Myometrial cell (primary cell): ENCODE results near the gene PATE3. TPM values are rescaled to one million over a fixed set of nuclear protein-coding genes. Genes with fewer than 3 reads are reported as not detected.

Experiments used
- total RNA-seq: library from RNA; depleted of rRNA; stranded (reverse); fragments of >200 nt; gene quantifications from 2 replicates; pipeline ENCODE4 v1.2.3, GENCODE V29; 2015

PATE3 gene, protein sequence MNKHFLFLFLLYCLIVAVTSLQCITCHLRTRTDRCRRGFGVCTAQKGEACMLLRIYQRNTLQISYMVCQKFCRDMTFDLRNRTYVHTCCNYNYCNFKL
- total RNA-seq = not detected in 2 replicates

DNA sequence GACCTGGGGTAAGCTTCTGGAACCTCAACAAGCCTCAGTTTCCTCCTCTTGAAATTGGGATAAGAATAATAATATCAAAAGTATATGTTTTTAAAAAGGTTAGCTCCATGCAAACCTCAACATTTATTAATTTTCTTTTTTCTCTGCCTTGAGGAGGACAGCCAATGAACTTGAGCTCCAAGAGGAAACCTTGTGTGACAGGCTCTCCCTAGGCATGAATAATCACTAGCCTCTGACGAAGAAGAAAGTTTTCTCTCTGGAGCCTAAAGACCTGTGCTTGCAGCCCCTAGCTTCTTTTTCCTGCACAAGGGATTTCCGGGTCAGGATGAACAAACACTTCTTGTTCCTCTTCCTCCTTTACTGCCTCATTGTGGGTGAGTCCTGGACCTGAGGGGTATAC lies at the start of gene PATE3:
TSS of gene PATE3 (plus strand) at position 301 of the 400 bp plus-strand sequence. CDS start at position 326, 25 bp downstream.

DNA sequence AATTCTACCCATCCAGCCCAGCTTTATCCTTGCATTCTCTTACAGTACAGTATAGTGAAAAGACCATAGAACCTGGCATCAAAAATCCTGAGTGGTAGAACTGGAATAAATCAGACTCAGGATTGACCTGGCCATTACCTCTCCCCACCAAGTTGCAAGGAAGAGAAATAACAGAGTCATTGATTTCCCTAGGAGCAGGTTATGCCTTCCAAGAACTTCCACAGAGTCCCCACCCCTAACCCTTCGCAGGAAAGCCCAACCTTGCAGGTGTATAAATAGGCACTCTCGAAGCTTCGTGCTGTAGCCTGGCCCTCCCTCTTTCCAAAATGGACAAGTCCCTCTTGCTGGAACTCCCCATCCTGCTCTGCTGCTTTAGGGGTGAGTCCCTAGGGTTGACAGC lies 41.9 kb upstream of the PATE3 start, which contains the start of gene PATE1:
TSS of gene PATE1 (plus strand) at position 301 of the 400 bp plus-strand sequence. CDS start at position 327, 26 bp downstream.

DNA sequence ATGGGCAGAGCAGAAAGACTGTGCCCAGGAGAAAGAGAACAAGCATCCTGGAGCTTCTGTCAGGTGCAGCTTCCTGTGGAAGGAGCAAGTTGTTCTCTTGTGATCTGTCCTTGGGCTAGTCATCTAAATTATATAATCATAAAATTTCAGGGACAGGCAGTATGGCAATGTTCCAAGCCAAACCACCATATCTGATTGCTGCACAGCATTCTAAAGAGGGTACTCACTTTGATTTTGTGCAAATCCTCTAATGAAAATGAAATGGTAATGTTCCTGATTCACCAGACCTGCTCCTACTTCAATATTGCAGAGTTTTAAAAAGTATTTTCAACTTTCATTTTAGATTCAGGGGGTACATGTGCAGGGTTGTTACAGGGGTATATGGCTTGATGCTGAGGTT lies 9.2 kb upstream of the PATE3 start, which contains the start of gene PATE2:
TSS of gene PATE2 (minus strand) at position 101 of the 400 bp plus-strand sequence. CDS start at position 46, 55 bp downstream.

DNA sequence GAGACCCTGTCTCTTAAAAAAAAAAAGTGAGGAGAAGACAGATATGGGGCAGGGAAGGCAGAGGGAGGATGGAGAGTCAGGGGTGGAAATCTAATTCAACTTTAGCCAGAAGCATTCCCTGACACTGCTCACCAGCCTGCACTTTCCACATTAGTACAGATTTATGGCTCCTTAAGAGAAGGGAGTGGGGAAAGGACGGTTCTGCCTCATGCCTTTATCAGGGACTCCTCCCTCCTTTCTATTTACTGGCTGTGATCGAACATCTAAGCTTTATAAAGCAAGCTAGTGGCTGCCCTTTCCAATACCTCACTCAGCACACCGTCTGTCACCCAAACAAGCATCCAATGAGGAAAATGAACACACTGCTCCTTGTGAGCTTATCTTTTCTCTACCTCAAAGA lies 45.1 kb downstream of the PATE3 start, which contains the start of gene PATE4:
TSS of gene PATE4 (plus strand) at position 301 of the 400 bp plus-strand sequence. CDS start at position 345, 44 bp downstream.

Other genes starting within 250 kb of the PATE3 start
- 103 and 121 TPM in 2 replicates for gene EI24, start 218.7 kb upstream of the PATE3 start, total RNA-seq
- gene STT3A, start 195.3 kb upstream of the PATE3 start, total RNA-seq = 229 and 270 TPM in 2 replicates
- gene CHEK1, start 163.0 kb upstream of the PATE3 start, total RNA-seq = 25.7 and 38.6 TPM in 2 replicates
- gene ACRV1, start 107.3 kb upstream of the PATE3 start, total RNA-seq = not detected in 2 replicates
- not detected in 2 replicates for gene PATE1, start 41.8 kb upstream of the PATE3 start, total RNA-seq
- gene PATE2, start 9.3 kb upstream of the PATE3 start, total RNA-seq = not detected in 2 replicates
- not detected in 2 replicates for gene PATE4, start 45.2 kb downstream of the PATE3 start, total RNA-seq
- 6.6 and 8.1 TPM in 2 replicates for gene HYLS1, start 99.5 kb downstream of the PATE3 start, total RNA-seq
- gene PUS3, start 115.1 kb downstream of the PATE3 start, total RNA-seq = 7.8 and 17.9 TPM in 2 replicates
- gene DDX25, start 116.4 kb downstream of the PATE3 start, total RNA-seq = not detected in 2 replicates
- not detected in 2 replicates for gene VSIG10L2, start 157.9 kb downstream of the PATE3 start, total RNA-seq